CD14-positive monocyte (primary cell): Measurements from ENCODE around the gene TPM1. TPM values are rescaled to one million over a fixed set of nuclear protein-coding genes. Genes with fewer than 3 reads are reported as not detected.

ENCODE experiments used
- DNase-seq, 3 donors: peaks; one replicate each; pipeline ENCODE4 v3.0.0-alpha.2; 2011 to 2022
- H2AFZ ChIP-seq: 2 replicates; pipeline ENCODE4 v1.6.0; 2012; ENCODE audit warnings: mild to moderate bottlenecking, low read depth, low read length, inconsistent platforms; ENCODE audit not compliant: insufficient read depth, poor library complexity, severe bottlenecking
- H3K27ac ChIP-seq, 2 donors: 1 replicate in 1 of 2; 2 replicates in 1 of 2; pipeline ENCODE4 v1.5.1; 2012 to 2013; ENCODE audit warnings: low read length in 2 of 2, control low read depth in 1 of 2, inconsistent platforms in 1 of 2, low read depth in 1 of 2, mild to moderate bottlenecking in 1 of 2
- H3K27me3 ChIP-seq, 2 donors: one replicate each; pipeline versions ENCODE4 v1.6.0 to v1.6.1; 2011 to 2013; ENCODE audit warnings: low read length in 2 of 2; ENCODE audit not compliant: control insufficient read depth in 2 of 2, insufficient read depth in 2 of 2
- H3K36me3 ChIP-seq, 2 donors: replicated peaks in 1 of 2; 1 replicate in 1 of 2; 2 replicates in 1 of 2; pipeline versions ENCODE4 v1.5.1 to v1.6.1; 2012 to 2013; ENCODE audit warnings: low read length in 2 of 2, control low read depth in 1 of 2, inconsistent platforms in 1 of 2, mild to moderate bottlenecking in 1 of 2; ENCODE audit not compliant: insufficient read depth in 2 of 2, control insufficient read depth in 1 of 2
- H3K4me1 ChIP-seq, 2 donors: 1 replicate in 1 of 2; 2 replicates in 1 of 2; pipeline versions ENCODE4 v1.5.1 to v1.6.1; 2012 to 2013; ENCODE audit warnings: low read length in 2 of 2, control low read depth in 1 of 2, inconsistent platforms in 1 of 2, mild to moderate bottlenecking in 1 of 2, moderate library complexity in 1 of 2; ENCODE audit not compliant: insufficient read depth in 2 of 2, control insufficient read depth in 1 of 2
- H3K4me2 ChIP-seq: replicated peaks from 2 replicates; pipeline ENCODE3; 2012; ENCODE audit warnings: low read length, moderate library complexity, mild to moderate bottlenecking; ENCODE audit not compliant: poor library complexity, severe bottlenecking; ENCODE audit errors: extremely low read depth
- H3K4me3 ChIP-seq, 3 experiments: fragments of 200-600 bp in 1 of 3; sonication (generic) in 1 of 3; replicated peaks in 1 of 3; 1 replicate in 2 of 3; 2 replicates in 1 of 3; pipeline ENCODE4 v1.5.1; 2011 to 2013; ENCODE audit warnings: low read length in 3 of 3, mild to moderate bottlenecking in 3 of 3, control low read depth in 2 of 3, low read depth in 2 of 3, inconsistent platforms in 1 of 3, moderate library complexity in 1 of 3
- H3K79me2 ChIP-seq: 2 replicates; pipeline ENCODE4 v1.6.0; 2012; ENCODE audit warnings: mild to moderate bottlenecking, control low read depth, inconsistent platforms, low read length, moderate library complexity; ENCODE audit not compliant: insufficient read depth
- H3K9ac ChIP-seq: 2 replicates; pipeline ENCODE4 v1.6.0; 2017; ENCODE audit warnings: low read length, mild to moderate bottlenecking; ENCODE audit not compliant: insufficient read depth, poor library complexity, severe bottlenecking
- H3K9me3 ChIP-seq, 2 donors: replicated peaks in 1 of 2; 1 replicate in 1 of 2; 2 replicates in 1 of 2; pipeline versions ENCODE4 v1.5.1 to v1.6.1; 2012 to 2013; ENCODE audit warnings: low read length in 2 of 2, control low read depth in 1 of 2; ENCODE audit not compliant: control insufficient read depth in 1 of 2, insufficient read depth in 1 of 2
- H4K20me1 ChIP-seq: 2 replicates; pipeline ENCODE4 v1.6.0; 2012; ENCODE audit warnings: mild to moderate bottlenecking, low read length, control low read depth, moderate library complexity; ENCODE audit not compliant: insufficient read depth
- H3K27ac Mint-ChIP-seq, 7 donors: one replicate each; pipeline ENCODE4 v1.8.0; 2020; ENCODE audit warnings: mild to moderate bottlenecking in 7 of 7, mixed read lengths in 7 of 7, moderate library complexity in 6 of 7, inconsistent platforms in 2 of 7
- H3K27me3 Mint-ChIP-seq, 3 donors: one replicate each; pipeline ENCODE4 v1.8.0; 2021 to 2022; ENCODE audit warnings: low read depth in 3 of 3, mild to moderate bottlenecking in 3 of 3, mixed read lengths in 3 of 3, moderate library complexity in 3 of 3, inconsistent platforms in 1 of 3
- H3K36me3 Mint-ChIP-seq, 2 donors: one replicate each; pipeline ENCODE4 v1.8.0; 2020; ENCODE audit warnings: mixed read lengths in 2 of 2, inconsistent platforms in 1 of 2, mild to moderate bottlenecking in 1 of 2
- H3K4me1 Mint-ChIP-seq: one replicate; pipeline ENCODE4 v1.8.0; 2020; ENCODE audit warnings: mild to moderate bottlenecking, mixed read lengths
- H3K4me3 Mint-ChIP-seq, 2 donors: one replicate each; pipeline ENCODE4 v1.8.0; 2020; ENCODE audit warnings: mild to moderate bottlenecking in 2 of 2, mixed read lengths in 2 of 2, moderate library complexity in 1 of 2
- H3K9me3 Mint-ChIP-seq, 7 donors: one replicate each; pipeline ENCODE4 v1.8.0; 2020 to 2022; ENCODE audit warnings: mixed read lengths in 7 of 7, mild to moderate bottlenecking in 6 of 7, moderate library complexity in 6 of 7, inconsistent platforms in 2 of 7
- WGBS: methylation state at CpG from one replicate; pipeline ENCODE4 v1.1.5; 2013; ENCODE audit warnings: missing lambda C conversion rate; ENCODE audit not compliant: insufficient coverage; 5-methylcytosine and 5-hydroxymethylcytosine counted together
- intact Hi-C, 2 donors: fragments of 100-400 bp; cut with micrococcal nuclease; formaldehyde crosslinking; loops; one replicate each; pipeline versions ENCODE4 v1.15.0 to v1.15.1; 2023
- polyA plus RNA-seq, 3 donors: library from polyadenylated mRNA; depleted of rRNA in 1 of 3; unstranded in 2 of 3; stranded (reverse) in 1 of 3; fragments of 300-500 nt in 2 of 3; fragments of >200 nt in 1 of 3; fragmentation: Illumina TruSeq in 2 of 3; gene quantifications; 1 replicate in 2 of 3; 2 replicates in 1 of 3; pipeline ENCODE4 v1.2.3, GENCODE V29; 2012 to 2021
- TF ChIP-seq, protein P1 (sequence below): fragments of 200-600 bp; IDR thresholded peaks from one replicate; pipeline ENCODE4 v1.8.0; 2022; ENCODE audit warnings: antibody characterized with exemption, mild to moderate bottlenecking

Gene TPM1
- polyA plus RNA-seq, 3 donors: 11.7 to 15.9 (median 11.9) TPM

- Mint-ChIP-seq H3K27me3 (peaks cover 2 to 5% (median 4%) of the 10 kb centered on the region in 3 donors), H3K4me3 (no peak overlapping the region), H3K9me3 (peaks cover 0 to 1% (median 0%) of the 10 kb centered on the region in 7 donors), H3K36me3 (no peaks in the 10 kb centered on the region), H3K27ac (no peak overlapping the region), H3K4me1 (peaks cover 9% of the 10 kb centered on the region)
- no peak overlapping the region for H3K27ac ChIP-seq
- no peak overlapping the region for H3K9ac ChIP-seq
- peaks cover 4 to 8% of the 10 kb centered on the region in 2 donors for H3K4me1 ChIP-seq
- TF ChIP-seq, protein P1, sequence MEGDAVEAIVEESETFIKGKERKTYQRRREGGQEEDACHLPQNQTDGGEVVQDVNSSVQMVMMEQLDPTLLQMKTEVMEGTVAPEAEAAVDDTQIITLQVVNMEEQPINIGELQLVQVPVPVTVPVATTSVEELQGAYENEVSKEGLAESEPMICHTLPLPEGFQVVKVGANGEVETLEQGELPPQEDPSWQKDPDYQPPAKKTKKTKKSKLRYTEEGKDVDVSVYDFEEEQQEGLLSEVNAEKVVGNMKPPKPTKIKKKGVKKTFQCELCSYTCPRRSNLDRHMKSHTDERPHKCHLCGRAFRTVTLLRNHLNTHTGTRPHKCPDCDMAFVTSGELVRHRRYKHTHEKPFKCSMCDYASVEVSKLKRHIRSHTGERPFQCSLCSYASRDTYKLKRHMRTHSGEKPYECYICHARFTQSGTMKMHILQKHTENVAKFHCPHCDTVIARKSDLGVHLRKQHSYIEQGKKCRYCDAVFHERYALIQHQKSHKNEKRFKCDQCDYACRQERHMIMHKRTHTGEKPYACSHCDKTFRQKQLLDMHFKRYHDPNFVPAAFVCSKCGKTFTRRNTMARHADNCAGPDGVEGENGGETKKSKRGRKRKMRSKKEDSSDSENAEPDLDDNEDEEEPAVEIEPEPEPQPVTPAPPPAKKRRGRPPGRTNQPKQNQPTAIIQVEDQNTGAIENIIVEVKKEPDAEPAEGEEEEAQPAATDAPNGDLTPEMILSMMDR: no peak
- WGBS: 89% methylated on average over 8 of the region's 9 CpGs
- no peaks in the 10 kb centered on the region for H3K36me3 ChIP-seq
- H3K79me2 ChIP-seq: no peaks in the 10 kb centered on the region
- DNase-seq: no peak
- no peak overlapping the region for H2AFZ ChIP-seq
- H3K4me3 ChIP-seq: no peak overlapping the region
- no peaks in the 10 kb centered on the region for H4K20me1 ChIP-seq
- H3K9me3 ChIP-seq: no peaks in the 10 kb centered on the region
- peaks cover 0 to 2% of the 10 kb centered on the region in 2 donors for H3K27me3 ChIP-seq
- no peak overlapping the region for H3K4me2 ChIP-seq
- intact Hi-C loops: no loop called here
Measured at GRCh38 chr15:63019511-63020109, 22.9 kb upstream of the TPM1 start.

DNA sequence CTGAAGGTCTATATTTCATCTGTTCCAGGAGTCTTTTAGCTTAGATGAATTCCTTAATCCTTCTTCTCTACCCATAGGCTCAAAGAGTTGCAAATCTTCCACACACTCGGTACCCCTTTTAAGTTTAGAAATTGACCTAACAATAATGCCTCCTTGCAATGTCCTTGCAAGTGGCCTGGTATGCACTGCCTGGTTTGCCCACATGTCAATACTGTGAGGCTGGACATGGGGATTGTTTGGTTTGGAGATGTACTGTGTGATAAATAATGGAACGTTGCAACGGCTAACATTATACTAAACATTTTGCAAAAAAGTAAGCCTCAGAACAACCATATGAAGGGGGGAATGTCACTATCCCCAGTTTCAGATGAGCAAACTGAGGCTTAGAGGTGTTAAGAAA, 22.4 kb upstream of the TPM1 start:
- H3K4me2 ChIP-seq: no peak overlapping the region
- DNase-seq: no peak
- Mint-ChIP-seq H3K27me3 (peaks cover 2 to 5% (median 4%) of the 10 kb centered on the region in 3 donors), H3K27ac (no peak overlapping the region), H3K4me3 (no peak overlapping the region), H3K36me3 (no peaks in the 10 kb centered on the region), H3K9me3 (peaks cover 0 to 1% (median 0%) of the 10 kb centered on the region in 7 donors), H3K4me1 (peaks cover 7% of the 10 kb centered on the region)
- no peak overlapping the region for H2AFZ ChIP-seq
- no peaks in the 10 kb centered on the region for H3K79me2 ChIP-seq
- H3K27me3 ChIP-seq: peaks cover 0 to 2% of the 10 kb centered on the region in 2 donors
- H3K4me1 ChIP-seq: peaks cover 4 to 8% of the 10 kb centered on the region in 2 donors
- H3K36me3 ChIP-seq: no peaks in the 10 kb centered on the region
- no peaks in the 10 kb centered on the region for H4K20me1 ChIP-seq
- no peak overlapping the region for H3K27ac ChIP-seq
- no peaks in the 10 kb centered on the region for H3K9me3 ChIP-seq
- no CpG with 5 or more reads among the region's 3 CpGs for WGBS
- TF ChIP-seq, protein P1: no peak
- intact Hi-C loops: no loop called here
- H3K4me3 ChIP-seq: no peak overlapping the region
- H3K9ac ChIP-seq: no peak overlapping the region
